ENCODE measurements around the gene FOXJ1. TPM values are rescaled to one million over a fixed set of nuclear protein-coding genes. Genes with fewer than 3 reads are reported as not detected.

FOXJ1 gene
- total and polyA plus RNA-seq, 2 of the 4 experiments (the other 2 are of a cell fraction), result 0.05 TPM; not detected in 1

DNA sequence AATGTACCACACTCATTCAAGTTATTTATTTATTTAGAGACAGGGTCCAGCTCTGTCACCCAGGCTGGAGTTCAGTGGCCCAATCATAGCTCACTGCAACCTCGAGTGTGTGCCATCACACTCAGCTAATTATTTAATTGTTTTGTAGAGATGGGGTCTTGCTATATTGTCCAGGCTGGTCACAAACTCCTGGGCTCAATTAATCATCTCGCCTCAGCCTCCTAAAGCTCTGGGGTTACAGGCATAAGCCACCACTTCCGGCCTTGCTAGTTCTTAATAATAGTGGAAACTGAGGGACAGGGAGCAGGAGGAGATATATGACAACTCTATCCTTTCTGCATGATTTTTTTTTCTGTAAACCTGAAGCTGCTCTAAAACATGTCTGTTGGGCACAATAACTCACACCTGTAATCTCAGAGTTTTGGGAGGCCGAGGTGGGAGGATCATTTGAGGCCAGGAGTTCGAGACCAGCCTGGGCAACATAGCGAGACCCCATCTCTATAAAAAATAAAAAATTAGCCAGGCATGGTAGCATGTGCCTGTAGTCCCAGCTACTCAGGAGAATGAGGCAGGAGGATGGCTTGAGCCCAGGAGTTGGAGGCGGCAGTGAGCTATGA lies 25.8 kb downstream of the FOXJ1 start (continued):
- no peak for TF ChIP-seq MAZ (IDR thresholded peaks at IDR 0.05; ENCODE audit: borderline replicate concordance, low read depth, low read length)
- no peak for TF ChIP-seq CEBPB (IDR thresholded peaks at IDR 0.05; ENCODE audit: low read depth, low read length)

DNA sequence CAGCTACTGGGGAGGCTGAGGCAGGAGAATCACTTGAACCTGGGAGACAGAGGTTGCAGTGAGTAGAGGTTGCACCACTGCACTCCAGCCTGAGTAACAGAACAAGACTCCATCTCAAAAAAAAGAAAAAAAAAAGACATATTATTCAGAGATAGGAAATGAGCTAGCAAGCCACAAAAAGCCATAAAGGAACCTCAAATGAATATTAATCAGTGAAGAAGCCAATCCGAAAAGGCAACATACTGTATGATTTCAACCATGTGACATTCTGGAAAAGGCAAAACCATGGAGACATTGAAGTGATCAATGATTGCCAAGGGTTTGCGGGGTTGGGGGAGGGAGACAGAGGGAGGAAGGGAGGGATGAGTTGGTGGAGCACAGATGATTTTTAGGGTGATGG lies 29.1 kb downstream of the FOXJ1 start:
- H4K8ac ChIP-seq (ENCODE audit: low read depth in 2 of 2, low read length in 2 of 2), result no peak overlapping the region
- no peak overlapping the region for H3K27ac ChIP-seq (ENCODE audit: insufficient read depth, low read length)
- no peak overlapping the region for H3K23ac ChIP-seq (ENCODE audit: low read depth, low read length)
- ATAC-seq (ENCODE audit: low read depth) (no peak), DNase-seq (no peak)
- H2BK20ac ChIP-seq (ENCODE audit: low read depth, low read length), result no peak overlapping the region
- TF ChIP-seq BHLHE40 (IDR thresholded peaks at IDR 0.05; ENCODE audit: low read depth, low read length) (no peak), CHD1 (IDR thresholded peaks at IDR 0.05; ENCODE audit: low read depth, low read length) (no peak)
- H2BK5ac ChIP-seq (ENCODE audit: low read depth, low read length, poor library complexity, severe bottlenecking), result no peak overlapping the region
- H3K4me1 ChIP-seq (ENCODE audit: control insufficient read depth, insufficient read depth, low read length), result no peaks in the 10 kb centered on the region
- no peak overlapping the region for H3K4me3 ChIP-seq (ENCODE audit: insufficient read depth, low read depth, low read length)
- no peak overlapping the region for H3K14ac ChIP-seq (replicated peaks; ENCODE audit: low read depth, low read length)
- H4K20me1 ChIP-seq (ENCODE audit: insufficient read depth, low read length), result no peaks in the 10 kb centered on the region
- no peak overlapping the region for H3K9ac ChIP-seq (ENCODE audit: low read depth, low read length)
- no TSS peak for BruUV-seq (replicated peaks)
- H3K79me1 ChIP-seq (ENCODE audit: low read depth in 1 of 2, low read length in 2 of 2), result no peaks in the 10 kb centered on the region
- no peaks in the 10 kb centered on the region for H3K9me3 ChIP-seq (ENCODE audit: control insufficient read depth, insufficient read depth, low read length)
- dilution Hi-C loops (cut with HindIII; ENCODE audit: low sequenced_read_pairs, unreplicated experiment), result no loop called here
- no peak overlapping the region for H3K4ac ChIP-seq (ENCODE audit: low read depth, low read length)
- no peak overlapping the region for H2AK9ac ChIP-seq (replicated peaks; ENCODE audit: low read depth, low read length, poor library complexity)
- H3K36me3 ChIP-seq (ENCODE audit: control insufficient read depth, insufficient read depth, low read length), result no peaks in the 10 kb centered on the region
- ChIA-PET POLR2A (ENCODE audit: unreplicated experiment) (no interaction called here), CTCF (no interaction called here)
- H2AK5ac ChIP-seq (ENCODE audit: low read depth, low read length), result no peak overlapping the region
- H3K4me2 ChIP-seq (ENCODE audit: low read depth, low read length), result no peak overlapping the region
- H2AFZ ChIP-seq (replicated peaks; ENCODE audit: low read length, poor library complexity), result no peak overlapping the region
- H3K18ac ChIP-seq (ENCODE audit: low read depth, low read length), result no peak overlapping the region
- H3K56ac ChIP-seq (ENCODE audit: extremely low read depth, insufficient read depth, low read length), result no peak overlapping the region
- in situ Hi-C loops (cut with MboI; ENCODE audit: low sequenced_read_pairs), result no loop called here
- no peaks in the 10 kb centered on the region for H3K9me1 ChIP-seq (ENCODE audit: insufficient read depth, low read length)
- H2BK15ac ChIP-seq (ENCODE audit: low read depth, low read length), result no peak overlapping the region
- H2BK120ac ChIP-seq (ENCODE audit: low read depth, low read length), result no peak overlapping the region
- H4K91ac ChIP-seq (ENCODE audit: insufficient read depth, low read depth, low read length), result no peak overlapping the region
- 100% methylated on average over 1 of the region's 2 CpGs; no CpG with 5 or more reads in 1 of the 2 experiments for WGBS, 2 experiments (ENCODE audit: extremely low coverage in 2 of 2, insufficient read length in 1 of 2)
- H3K27me3 ChIP-seq (ENCODE audit: control insufficient read depth, insufficient read depth, low read length), result no peaks in the 10 kb centered on the region
- H4K5ac ChIP-seq (ENCODE audit: low read depth, low read length), result no peak overlapping the region
- intact Hi-C loops (cut with micrococcal nuclease), result no loop called here

Measured in IMR-90 (cell line).